H1 (cell line): Measurements from ENCODE around the gene ACVR1. TPM values are rescaled to one million over a fixed set of nuclear protein-coding genes. Genes with fewer than 3 reads are reported as not detected.

Experiments
- CTCF ChIA-PET: fragments of 300-600 bp; sonication (Branson Sonifier 250); formaldehyde crosslinking; loops from one replicate; lab custom pipeline; 2021; ENCODE audit not compliant: partially characterized antibody; lab: Charles Lee
- POLR2A ChIA-PET: fragments of 300-600 bp; sonication (Branson Sonifier 250); formaldehyde crosslinking; loops from one replicate; lab custom pipeline; 2021; ENCODE audit warnings: inconsistent platforms; ENCODE audit not compliant: partially characterized antibody; lab: Charles Lee
- DNase-seq, 2 experiments: peaks; one replicate each; pipeline versions ENCODE4 v3.0.0 to v3.0.0-alpha.2; 2010 to 2022; ENCODE audit warnings: low spot score in 2 of 2, low read depth in 1 of 2, mixed read lengths in 1 of 2
- FAIRE-seq: peaks from 2 replicates; lab custom pipeline; 2011; peaks lifted over from hg19 to GRCh38; lab: Jason Lieb, UNC
- H2AFZ ChIP-seq: 2 replicates; pipeline ENCODE4 v1.8.1; 2012; ENCODE audit warnings: low read length, inconsistent platforms
- H2AK5ac ChIP-seq: 2 replicates; pipeline ENCODE4 v1.6.1; 2013; ENCODE audit warnings: low read depth, low read length
- H2BK120ac ChIP-seq: replicated peaks from 2 replicates; pipeline ENCODE3; 2013; ENCODE audit warnings: low read depth, low read length, inconsistent platforms
- H2BK12ac ChIP-seq: 2 replicates; pipeline ENCODE4 v1.6.1; 2013; ENCODE audit warnings: low read depth, low read length
- H2BK15ac ChIP-seq: 2 replicates; pipeline ENCODE4 v1.6.1; 2013; ENCODE audit warnings: low read length
- H2BK20ac ChIP-seq: 2 replicates; pipeline ENCODE4 v1.6.1; 2013; ENCODE audit warnings: low read length
- H2BK5ac ChIP-seq: 2 replicates; pipeline ENCODE4 v1.6.1; 2013; ENCODE audit warnings: low read depth, low read length
- H3K14ac ChIP-seq: 2 replicates; pipeline ENCODE4 v1.6.1; 2013; ENCODE audit warnings: inconsistent platforms; ENCODE audit not compliant: insufficient read length
- H3K18ac ChIP-seq: 2 replicates; pipeline ENCODE4 v1.6.1; 2013; ENCODE audit warnings: low read length; ENCODE audit errors: extremely low read depth
- H3K23ac ChIP-seq: 2 replicates; pipeline ENCODE4 v1.6.1; 2013; ENCODE audit warnings: inconsistent platforms; ENCODE audit not compliant: insufficient read length
- H3K23me2 ChIP-seq: 2 replicates; pipeline ENCODE4 v1.6.1; 2013; ENCODE audit warnings: low read depth, low read length
- H3K27ac ChIP-seq: 2 replicates; pipeline ENCODE4 v1.6.1; 2011; ENCODE audit warnings: low read depth, low read length, inconsistent platforms
- H3K27me3 ChIP-seq, 4 experiments: replicated peaks in 1 of 4; 1 replicate in 1 of 4; 2 replicates in 3 of 4; pipeline versions ENCODE4 v1.6.1 to v1.8.1; 2011 to 2013; ENCODE audit warnings: low read length in 3 of 4, mild to moderate bottlenecking in 3 of 4, inconsistent platforms in 2 of 4, mixed read lengths in 2 of 4, moderate library complexity in 1 of 4; ENCODE audit not compliant: control insufficient read depth in 3 of 4, insufficient read depth in 3 of 4; ENCODE audit errors: extremely low read depth in 1 of 4
- H3K36me3 ChIP-seq, 4 experiments: 2 replicates each; pipeline versions ENCODE4 v1.6.1 to v1.8.1; 2011 to 2013; ENCODE audit warnings: mild to moderate bottlenecking in 4 of 4, low read length in 3 of 4, moderate library complexity in 2 of 4, control low read depth in 1 of 4, inconsistent platforms in 1 of 4; ENCODE audit not compliant: insufficient read depth in 4 of 4, control insufficient read depth in 2 of 4
- H3K4ac ChIP-seq: replicated peaks from 2 replicates; pipeline ENCODE3; 2013; ENCODE audit warnings: low read length, low read depth, mixed read lengths, inconsistent platforms; ENCODE audit not compliant: insufficient read length
- H3K4me1 ChIP-seq, 4 experiments: replicated peaks in 1 of 4; 1 replicate in 1 of 4; 2 replicates in 3 of 4; pipeline versions ENCODE4 v1.6.1 to v1.8.1; 2011 to 2013; ENCODE audit warnings: low read length in 3 of 4, inconsistent platforms in 2 of 4, mixed read lengths in 1 of 4; ENCODE audit not compliant: insufficient read depth in 4 of 4, control insufficient read depth in 3 of 4
- H3K4me2 ChIP-seq, 2 experiments: 2 replicates each; pipeline versions ENCODE4 v1.6.1 to v1.8.1; 2011 to 2013; ENCODE audit warnings: low read depth in 2 of 2, low read length in 2 of 2, control low read depth in 1 of 2, inconsistent platforms in 1 of 2, mild to moderate bottlenecking in 1 of 2; ENCODE audit not compliant: insufficient read depth in 1 of 2
- H3K4me3 ChIP-seq, 4 experiments: fragments of 200-600, 300-600 bp in 1 of 4; sonication (generic), shearing (Covaris generic), sonication (Bioruptor Twin) in 1 of 4; 2 replicates each; pipeline versions ENCODE4 v1.5.1 to v1.8.1; 2011 to 2016; ENCODE audit warnings: low read length in 4 of 4, low read depth in 3 of 4, control low read depth in 2 of 4, inconsistent platforms in 2 of 4, mild to moderate bottlenecking in 2 of 4, mixed read lengths in 1 of 4, moderate library complexity in 1 of 4; ENCODE audit not compliant: insufficient read depth in 2 of 4; ENCODE audit errors: extremely low read depth in 1 of 4
- H3K56ac ChIP-seq: replicated peaks from 2 replicates; pipeline ENCODE3; 2013; ENCODE audit warnings: low read depth, mild to moderate bottlenecking, mixed read lengths, low read length, inconsistent platforms; ENCODE audit not compliant: insufficient read length
- H3K79me1 ChIP-seq: 2 replicates; pipeline ENCODE4 v1.6.1; 2013; ENCODE audit warnings: low read depth, low read length, control low read depth
- H3K79me2 ChIP-seq, 2 experiments: 2 replicates each; pipeline versions ENCODE4 v1.6.1 to v1.8.1; 2012 to 2013; ENCODE audit warnings: low read length in 2 of 2, mild to moderate bottlenecking in 2 of 2, inconsistent platforms in 1 of 2; ENCODE audit not compliant: insufficient read depth in 2 of 2, control insufficient read depth in 1 of 2
- H3K9ac ChIP-seq, 4 experiments: replicated peaks in 1 of 4; 1 replicate in 1 of 4; 2 replicates in 3 of 4; pipeline versions ENCODE4 v1.6.1 to v1.8.1; 2011 to 2013; ENCODE audit warnings: low read depth in 3 of 4, low read length in 3 of 4, control low read depth in 2 of 4, mild to moderate bottlenecking in 2 of 4, moderate library complexity in 2 of 4, inconsistent platforms in 1 of 4; ENCODE audit errors: extremely low read depth in 1 of 4
- H3K9me3 ChIP-seq, 2 experiments: 2 replicates each; pipeline versions ENCODE4 v1.6.1 to v1.8.1; 2012 to 2013; ENCODE audit warnings: mild to moderate bottlenecking in 2 of 2, moderate library complexity in 2 of 2, control low read depth in 1 of 2, inconsistent platforms in 1 of 2, low read depth in 1 of 2, low read length in 1 of 2, mixed read lengths in 1 of 2; ENCODE audit not compliant: insufficient read depth in 2 of 2
- H4K20me1 ChIP-seq, 2 experiments: replicated peaks in 1 of 2; 2 replicates each; pipeline versions ENCODE3 to v1.8.1; 2011 to 2013; ENCODE audit warnings: inconsistent platforms in 2 of 2, low read length in 2 of 2, mild to moderate bottlenecking in 1 of 2; ENCODE audit not compliant: insufficient read depth in 2 of 2, control insufficient read depth in 1 of 2
- H4K5ac ChIP-seq: 2 replicates; pipeline ENCODE4 v1.6.1; 2013; ENCODE audit warnings: low read length, low read depth, mixed read lengths, inconsistent platforms; ENCODE audit not compliant: insufficient read length
- H4K8ac ChIP-seq: 2 replicates; pipeline ENCODE4 v1.8.0; 2013; ENCODE audit warnings: mild to moderate bottlenecking, moderate library complexity, low read length, inconsistent platforms; ENCODE audit not compliant: insufficient read depth; ENCODE audit errors: extremely low read depth
- H4K91ac ChIP-seq: replicated peaks from 2 replicates; pipeline ENCODE3; 2013; ENCODE audit warnings: low read length, mixed read lengths, inconsistent platforms; ENCODE audit not compliant: insufficient read length
- GABPA ChIP-seq: IDR thresholded peaks from 2 replicates; pipeline ENCODE4 v1.6.1; 2011; ENCODE audit warnings: mild to moderate bottlenecking, low read length, moderate library complexity, borderline replicate concordance; ENCODE audit not compliant: insufficient read depth
- NRF1 ChIP-seq: IDR thresholded peaks from 2 replicates; pipeline ENCODE4 v1.6.1; 2011; ENCODE audit warnings: mild to moderate bottlenecking, low read depth, low read length, improper control_type of control experiment
- POU5F1 ChIP-seq: IDR thresholded peaks from 2 replicates; pipeline ENCODE4 v1.6.1; 2011; ENCODE audit warnings: low read depth, mild to moderate bottlenecking, low read length, moderate library complexity
- RAD21 ChIP-seq, 2 experiments: IDR thresholded peaks in 1 of 2; conservative IDR thresholded peaks in 1 of 2; 2 replicates each; pipeline ENCODE4 v1.6.1; 2011; ENCODE audit warnings: low read depth in 2 of 2, low read length in 2 of 2, improper control_type of control experiment in 1 of 2, inconsistent platforms in 1 of 2, mild to moderate bottlenecking in 1 of 2, moderate library complexity in 1 of 2
- RXRA ChIP-seq: IDR thresholded peaks from 2 replicates; pipeline ENCODE4 v1.6.1; 2011; ENCODE audit warnings: low read depth, mild to moderate bottlenecking, low read length, moderate library complexity; ENCODE audit not compliant: insufficient read depth
- WGBS, 2 experiments: shearing (Covaris generic) in 1 of 2; methylation state at CpG; one replicate each; pipeline versions ENCODE4 v1.1.6 to v1.1.7; 2013 to 2015; ENCODE audit warnings: low lambda C conversion rate in 2 of 2, mixed read lengths in 2 of 2, inconsistent platforms in 1 of 2, low coverage in 1 of 2, missing lambda C conversion rate in 1 of 2; ENCODE audit not compliant: insufficient replicate concordance in 2 of 2, insufficient coverage in 1 of 2, insufficient read length in 1 of 2; ENCODE audit errors: extremely low coverage in 1 of 2, missing lambda C conversion rate in 1 of 2; 5-methylcytosine and 5-hydroxymethylcytosine counted together
- polyA plus RNA-seq, 7 experiments: library from polyadenylated mRNA; depleted of rRNA in 3 of 7; stranded (reverse) in 5 of 7; unstranded in 2 of 7; fragments of >200 nt in 5 of 7; fragments of 200-250 nt in 2 of 7; gene quantifications; 1 replicate in 5 of 7; 2 replicates in 1 of 7; 4 replicates in 1 of 7; pipeline versions ENCODE4 v1.2.1 to v1.2.3, GENCODE V29; 2011 to 2013; ENCODE audit warnings: missing spikeins in 2 of 7, mixed read lengths in 2 of 7
- total RNA-seq: library from RNA; stranded (reverse); fragmentation: NEBNext Ultra II Directional; extraction: Animal tissue kit (Norgen Biotek cat#: 25700); gene quantifications from 2 replicates; pipeline ENCODE4 v1.2.1, GENCODE V29; 2021
- TF ChIP-seq, protein P1 (sequence below): IDR thresholded peaks from 2 replicates; pipeline ENCODE4 v1.6.1; 2012; ENCODE audit warnings: inconsistent platforms
- TF ChIP-seq, protein P2 (sequence below): IDR thresholded peaks from 2 replicates; pipeline ENCODE4 v1.6.1; 2012; ENCODE audit warnings: inconsistent platforms
- TF ChIP-seq, protein P3 (sequence below), 3 experiments: IDR thresholded peaks; 1 replicate in 2 of 3; 2 replicates in 1 of 3; pipeline versions ENCODE4 v1.5.1 to v1.6.1; 2011; ENCODE audit warnings: low read length in 3 of 3, mild to moderate bottlenecking in 3 of 3, inconsistent platforms in 2 of 3, low read depth in 1 of 3, moderate library complexity in 1 of 3; ENCODE audit not compliant: insufficient read depth in 1 of 3; ENCODE audit errors: control extremely low read depth in 1 of 3

Gene ACVR1
- total and polyA plus RNA-seq, 2 of the 8 experiments (the other 6 are each of a cell fraction or from before 2014, with no cell fraction given) = 8.5 to 17.7 TPM

DNA sequence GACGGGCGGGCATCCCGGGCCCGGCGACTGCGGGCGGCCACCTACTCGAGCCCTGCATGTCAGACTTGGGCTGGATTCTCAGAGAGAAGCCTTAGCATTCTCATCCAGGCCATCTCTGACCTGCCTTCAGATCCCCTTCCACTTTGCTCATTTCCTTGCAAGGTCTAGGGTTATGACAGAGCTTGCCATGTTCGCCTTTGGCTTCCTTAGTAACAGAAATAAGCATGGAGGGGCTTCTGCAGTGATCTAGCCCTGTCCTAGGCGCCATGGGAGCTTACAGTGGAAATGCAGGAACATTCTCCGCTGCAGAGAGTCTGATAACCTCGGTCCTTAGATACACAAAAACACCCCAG is 632 bp upstream of the ACVR1 start:
- Histone ChIP-seq H2AK5ac (no peak overlapping the region), H3K23me2 (peaks cover 6% of the 10 kb centered on the region; the same call in 1 of the 2 replicates), H3K36me3 (no peaks in the 10 kb centered on the region), H3K27ac (no peak overlapping the region; the same call in 1 of the 2 replicates), H2BK12ac (no peak overlapping the region), H2BK20ac (no peak overlapping the region), H4K5ac (no peak overlapping the region), H4K8ac (0 out of 2 replicates have a peak overlapping the region, but pooled peaks have one; percentile 53), H4K20me1 (peaks cover 2 to 4% of the 10 kb centered on the region in 2 experiments), H2AFZ (peak overlapping the region; percentile 54; the same call in 1 of the 2 replicates), H3K9ac (peak overlapping the region in 3 of 4 experiments; percentile 16 to 62 (median 43); a peak in 3 of 7 replicates), H3K79me1 (peaks cover 4% of the 10 kb centered on the region; the same call in 1 of the 2 replicates), H3K79me2 (peaks cover 6 to 29% of the 10 kb centered on the region in 2 experiments; a peak in 3 of 4 replicates), H3K18ac (0 out of 2 replicates have a peak overlapping the region, but pooled peaks have one; percentile 54), H3K4me3 (peak overlapping the region; percentile 53 to 78 (median 70)), H3K14ac (no peak overlapping the region), H3K56ac (no peak overlapping the region), H2BK120ac (no peak overlapping the region), H3K9me3 (no peaks in the 10 kb centered on the region), H3K4me2 (peak overlapping the region; percentile 60 to 70), H3K4me1 (peaks cover 0 to 8% (median 3%) of the 10 kb centered on the region in 4 experiments; a peak in 3 of 7 replicates), H2BK15ac (no peak overlapping the region), H3K23ac (no peak overlapping the region), H3K27me3 (peaks cover 0 to 4% (median 0%) of the 10 kb centered on the region in 4 experiments; a peak in 1 of 7 replicates), H2BK5ac (no peak overlapping the region), H4K91ac (no peak overlapping the region), H3K4ac (no peak overlapping the region)
- CTCF ChIA-PET = interaction anchor here (0.5 to 2.3 kb wide), 9 partner anchors 10 to 581 kb away, joined by 3 to 8 read pairs (median 3); no protein-coding TSS in a partner anchor
- POLR2A ChIA-PET = interaction anchor here (0.7 to 1.4 kb wide), 5 partner anchors 9 to 56 kb away, joined by 3 to 8 read pairs (median 3); no protein-coding TSS in a partner anchor
- WGBS, 2 experiments = 26% methylated on average over 5 of the region's 12 CpGs; no CpG with 5 or more reads in 1 of the 2 experiments
- DNase-seq = no peak
- FAIRE-seq = no peak
- TF ChIP-seq RAD21 (IDR thresholded peaks at IDR 0.05 in 1 of 2, conservative IDR thresholded peaks at IDR 0.05 in 1 of 2; ENCODE audit: low read depth in 2 of 2, low read length in 2 of 2) (no peak), POU5F1 (no peak), NRF1 (no peak), GABPA (no peak), RXRA (no peak)
- TF ChIP-seq, protein P1, sequence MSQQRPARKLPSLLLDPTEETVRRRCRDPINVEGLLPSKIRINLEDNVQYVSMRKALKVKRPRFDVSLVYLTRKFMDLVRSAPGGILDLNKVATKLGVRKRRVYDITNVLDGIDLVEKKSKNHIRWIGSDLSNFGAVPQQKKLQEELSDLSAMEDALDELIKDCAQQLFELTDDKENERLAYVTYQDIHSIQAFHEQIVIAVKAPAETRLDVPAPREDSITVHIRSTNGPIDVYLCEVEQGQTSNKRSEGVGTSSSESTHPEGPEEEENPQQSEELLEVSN = no peak
- TF ChIP-seq, protein P2, sequence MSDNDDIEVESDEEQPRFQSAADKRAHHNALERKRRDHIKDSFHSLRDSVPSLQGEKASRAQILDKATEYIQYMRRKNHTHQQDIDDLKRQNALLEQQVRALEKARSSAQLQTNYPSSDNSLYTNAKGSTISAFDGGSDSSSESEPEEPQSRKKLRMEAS = no peak
- TF ChIP-seq, protein P3, sequence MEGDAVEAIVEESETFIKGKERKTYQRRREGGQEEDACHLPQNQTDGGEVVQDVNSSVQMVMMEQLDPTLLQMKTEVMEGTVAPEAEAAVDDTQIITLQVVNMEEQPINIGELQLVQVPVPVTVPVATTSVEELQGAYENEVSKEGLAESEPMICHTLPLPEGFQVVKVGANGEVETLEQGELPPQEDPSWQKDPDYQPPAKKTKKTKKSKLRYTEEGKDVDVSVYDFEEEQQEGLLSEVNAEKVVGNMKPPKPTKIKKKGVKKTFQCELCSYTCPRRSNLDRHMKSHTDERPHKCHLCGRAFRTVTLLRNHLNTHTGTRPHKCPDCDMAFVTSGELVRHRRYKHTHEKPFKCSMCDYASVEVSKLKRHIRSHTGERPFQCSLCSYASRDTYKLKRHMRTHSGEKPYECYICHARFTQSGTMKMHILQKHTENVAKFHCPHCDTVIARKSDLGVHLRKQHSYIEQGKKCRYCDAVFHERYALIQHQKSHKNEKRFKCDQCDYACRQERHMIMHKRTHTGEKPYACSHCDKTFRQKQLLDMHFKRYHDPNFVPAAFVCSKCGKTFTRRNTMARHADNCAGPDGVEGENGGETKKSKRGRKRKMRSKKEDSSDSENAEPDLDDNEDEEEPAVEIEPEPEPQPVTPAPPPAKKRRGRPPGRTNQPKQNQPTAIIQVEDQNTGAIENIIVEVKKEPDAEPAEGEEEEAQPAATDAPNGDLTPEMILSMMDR (IDR thresholded peaks at IDR 0.05; ENCODE audit: control extremely low read depth in 1 of 3, insufficient read depth in 1 of 3, low read depth in 1 of 3, low read length in 3 of 3) = no peak
